Right atrium auricular region (tissue), 2 donors: ENCODE results near the gene MAML2. TPM values are rescaled to one million over a fixed set of nuclear protein-coding genes. Genes with fewer than 3 reads are reported as not detected.

ENCODE experiments used
- DNase-seq: peaks from one replicate; pipeline ENCODE4 v3.0.0-alpha.2; 2019; ENCODE audit warnings: low spot score
- H3K27ac ChIP-seq, 2 donors: fragments of 200-600 bp; sonication (generic); 1 replicate in 1 of 2; 2 replicates in 1 of 2; pipeline ENCODE4 v1.5.1; 2016 to 2019
- H3K27me3 ChIP-seq, 2 donors: fragments of 200-600 bp; sonication (generic); one replicate each; pipeline versions ENCODE4 v1.5.1 to v1.6.0; 2017 to 2019
- H3K36me3 ChIP-seq: fragments of 200-600 bp; sonication (generic); one replicate; pipeline ENCODE4 v1.5.1; 2016
- H3K4me1 ChIP-seq, 2 donors: fragments of 200-600 bp; sonication (generic); one replicate each; pipeline versions ENCODE4 v1.5.1 to v1.6.0; 2017 to 2019
- H3K4me3 ChIP-seq, 2 donors: fragments of 200-600 bp; sonication (generic); 1 replicate in 1 of 2; 2 replicates in 1 of 2; pipeline ENCODE4 v1.5.1; 2017 to 2019; ENCODE audit warnings: mild to moderate bottlenecking in 1 of 2, moderate library complexity in 1 of 2
- H3K9me3 ChIP-seq, 2 donors: fragments of 200-600 bp; sonication (generic); one replicate each; pipeline ENCODE4 v1.5.1; 2019
- total RNA-seq, 2 donors: library from RNA; depleted of rRNA; stranded (reverse); fragments of >200 nt; gene quantifications; one replicate each; pipeline ENCODE4 v1.1.0, GENCODE V29; 2016
- TF ChIP-seq, protein P1 (sequence below), 2 donors: fragments of 200-600 bp; sonication (generic); IDR thresholded peaks; one replicate each; pipeline ENCODE4 v1.5.1; 2019; ENCODE audit warnings: antibody characterized with exemption in 2 of 2

Gene MAML2
- total RNA-seq, 2 donors from 2014 or later = 7.6 to 16.6 TPM

DNA sequence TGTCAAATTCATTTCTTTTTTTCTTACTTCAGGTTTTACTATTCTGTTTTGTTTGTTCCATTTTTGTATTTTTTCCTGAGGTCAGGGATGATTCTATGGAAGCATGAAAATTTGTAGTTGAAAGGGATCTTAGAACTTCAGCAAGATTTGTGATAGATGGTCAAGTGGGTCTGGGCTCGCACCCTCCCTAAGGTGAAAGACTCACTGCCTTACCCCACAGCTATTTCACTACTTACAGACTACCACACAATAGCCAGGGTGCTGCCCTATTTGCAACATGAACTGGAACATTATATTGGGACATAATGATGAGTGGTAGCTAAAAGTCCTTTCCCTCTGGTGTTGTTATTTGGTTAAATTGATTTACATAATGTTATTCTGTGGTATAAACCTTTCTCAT lies 62.6 kb downstream of the MAML2 start:
- no peak overlapping the region for H3K4me3 ChIP-seq
- TF ChIP-seq, protein P1, sequence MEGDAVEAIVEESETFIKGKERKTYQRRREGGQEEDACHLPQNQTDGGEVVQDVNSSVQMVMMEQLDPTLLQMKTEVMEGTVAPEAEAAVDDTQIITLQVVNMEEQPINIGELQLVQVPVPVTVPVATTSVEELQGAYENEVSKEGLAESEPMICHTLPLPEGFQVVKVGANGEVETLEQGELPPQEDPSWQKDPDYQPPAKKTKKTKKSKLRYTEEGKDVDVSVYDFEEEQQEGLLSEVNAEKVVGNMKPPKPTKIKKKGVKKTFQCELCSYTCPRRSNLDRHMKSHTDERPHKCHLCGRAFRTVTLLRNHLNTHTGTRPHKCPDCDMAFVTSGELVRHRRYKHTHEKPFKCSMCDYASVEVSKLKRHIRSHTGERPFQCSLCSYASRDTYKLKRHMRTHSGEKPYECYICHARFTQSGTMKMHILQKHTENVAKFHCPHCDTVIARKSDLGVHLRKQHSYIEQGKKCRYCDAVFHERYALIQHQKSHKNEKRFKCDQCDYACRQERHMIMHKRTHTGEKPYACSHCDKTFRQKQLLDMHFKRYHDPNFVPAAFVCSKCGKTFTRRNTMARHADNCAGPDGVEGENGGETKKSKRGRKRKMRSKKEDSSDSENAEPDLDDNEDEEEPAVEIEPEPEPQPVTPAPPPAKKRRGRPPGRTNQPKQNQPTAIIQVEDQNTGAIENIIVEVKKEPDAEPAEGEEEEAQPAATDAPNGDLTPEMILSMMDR (IDR thresholded peaks at IDR 0.05) = no peak
- no peak for DNase-seq
- H3K36me3 ChIP-seq = no peaks in the 10 kb centered on the region
- peaks cover 0 to 25% of the 10 kb centered on the region in 2 donors for H3K4me1 ChIP-seq
- H3K9me3 ChIP-seq = no peaks in the 10 kb centered on the region
- H3K27ac ChIP-seq = no peak overlapping the region
- no peaks in the 10 kb centered on the region for H3K27me3 ChIP-seq

DNA sequence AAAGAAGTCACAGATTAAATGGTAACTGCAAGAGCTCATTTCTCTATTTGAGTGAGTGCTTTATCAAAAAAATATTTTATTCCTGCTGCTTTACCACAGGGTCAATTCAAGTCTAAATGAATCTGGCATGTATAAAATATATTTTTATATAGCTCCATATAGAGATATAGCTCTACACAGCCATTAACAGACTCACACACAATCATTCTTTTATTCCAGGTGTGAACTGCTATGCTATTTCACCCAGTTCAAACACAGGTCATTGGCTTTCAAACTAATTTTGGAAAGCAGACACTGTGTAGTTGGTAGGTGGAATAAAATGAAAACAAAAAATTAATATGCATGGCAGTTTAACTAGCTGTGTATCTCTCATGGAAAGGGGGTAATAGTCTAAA lies 63.1 kb downstream of the MAML2 start:
- Histone ChIP-seq H3K4me1 (peaks cover 0 to 25% of the 10 kb centered on the region in 2 donors), H3K9me3 (no peaks in the 10 kb centered on the region), H3K36me3 (no peaks in the 10 kb centered on the region), H3K27me3 (no peaks in the 10 kb centered on the region), H3K27ac (no peak overlapping the region), H3K4me3 (no peak overlapping the region)
- TF ChIP-seq, protein P1 (IDR thresholded peaks at IDR 0.05) = no peak
- no peak for DNase-seq

DNA sequence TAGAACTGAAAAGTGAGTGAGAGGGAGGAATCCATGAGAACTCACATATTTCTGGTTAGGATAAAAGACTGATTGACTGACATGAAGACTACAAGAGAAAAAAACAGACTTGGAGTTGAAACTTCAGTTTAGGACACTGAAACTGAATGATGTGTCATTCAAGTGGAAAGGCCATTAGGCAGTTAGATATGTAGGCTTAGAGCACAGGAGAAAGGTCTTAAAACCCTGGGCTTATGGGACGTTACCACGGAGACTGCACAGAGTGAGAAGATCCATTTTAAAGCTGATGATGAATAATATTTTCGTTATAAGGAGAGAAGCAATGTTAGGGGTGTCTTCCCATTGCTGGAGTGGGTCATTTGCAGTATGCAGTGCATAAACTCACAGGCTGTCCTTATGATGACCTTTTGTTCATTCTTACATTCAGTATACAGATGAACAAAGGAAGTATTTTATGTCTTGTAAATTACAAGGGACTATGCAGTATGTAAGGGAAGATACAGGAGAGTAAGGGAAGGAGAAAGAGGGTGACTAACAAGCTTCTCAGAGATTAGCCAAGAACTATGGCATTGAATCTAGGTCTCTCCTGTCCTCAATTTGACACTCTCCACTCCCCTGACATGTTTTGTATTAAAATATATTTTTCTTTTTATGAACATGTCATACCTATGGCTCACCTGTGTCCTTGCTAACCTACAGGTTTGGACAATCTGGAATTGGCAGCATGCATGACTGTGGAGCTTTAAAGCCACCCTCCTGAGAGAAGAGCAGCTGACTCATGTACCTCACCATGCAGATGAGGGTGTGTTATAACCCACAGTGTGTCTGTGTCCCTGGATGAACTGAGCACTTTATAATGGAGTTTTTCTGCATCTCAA lies 63.7 kb downstream of the MAML2 start:
- H3K4me1 ChIP-seq = peaks cover 0 to 25% of the 10 kb centered on the region in 2 donors
- H3K27ac ChIP-seq = no peak overlapping the region
- no peaks in the 10 kb centered on the region for H3K9me3 ChIP-seq

DNA sequence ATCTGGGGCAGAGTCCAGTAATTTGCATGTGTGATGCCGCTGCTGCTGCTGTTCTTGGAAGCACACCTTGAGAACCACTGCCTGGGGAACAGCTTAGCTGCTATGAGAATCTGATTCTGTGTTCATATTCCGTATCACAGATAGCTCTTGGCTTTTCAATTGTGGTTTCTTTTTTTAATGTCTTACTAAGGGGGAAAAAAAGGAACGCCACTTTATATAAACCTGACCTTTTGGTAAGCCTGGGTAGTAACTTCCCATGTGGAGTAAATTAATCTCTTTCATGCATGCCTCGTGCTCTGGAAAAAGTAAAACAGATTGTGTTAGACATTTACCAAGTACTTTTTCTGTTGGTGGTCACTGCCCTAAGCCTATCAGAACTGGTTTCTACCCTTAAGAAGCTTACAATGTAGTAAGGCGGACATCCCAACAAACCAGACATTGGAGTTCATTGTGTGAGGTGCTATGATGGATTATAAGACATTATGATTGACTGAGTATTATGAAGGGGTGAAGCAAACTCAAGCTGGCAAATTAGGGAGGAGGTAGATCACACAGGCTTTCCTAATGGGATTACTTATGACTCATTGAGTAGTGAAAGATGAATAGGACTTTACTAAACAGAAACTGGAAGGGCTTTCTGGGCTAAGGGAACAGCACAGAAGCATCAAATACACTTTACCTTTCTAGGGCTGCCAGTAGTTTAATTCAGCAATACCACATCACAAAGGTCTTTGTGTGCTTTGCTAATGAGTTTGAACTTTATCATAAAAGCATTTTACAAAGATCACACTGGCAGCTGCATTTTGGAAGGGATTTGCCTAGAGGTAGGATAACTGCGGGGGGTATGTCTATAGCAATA lies 64.7 kb downstream of the MAML2 start:
- DNase-seq = no peak
- H3K36me3 ChIP-seq = no peaks in the 10 kb centered on the region
- no peak overlapping the region for H3K4me3 ChIP-seq
- TF ChIP-seq, protein P1 (IDR thresholded peaks at IDR 0.05) = no peak
- H3K4me1 ChIP-seq = peaks cover 0 to 25% of the 10 kb centered on the region in 2 donors
- H3K9me3 ChIP-seq = no peaks in the 10 kb centered on the region
- no peaks in the 10 kb centered on the region for H3K27me3 ChIP-seq
- no peak overlapping the region for H3K27ac ChIP-seq

More for the DNA sequence above, 63.7 kb downstream of the MAML2 start:
- H3K4me3 ChIP-seq = no peak overlapping the region
- no peaks in the 10 kb centered on the region for H3K36me3 ChIP-seq
- H3K27me3 ChIP-seq = no peaks in the 10 kb centered on the region
- TF ChIP-seq, protein P1 (IDR thresholded peaks at IDR 0.05) = no peak
- no peak for DNase-seq

DNA sequence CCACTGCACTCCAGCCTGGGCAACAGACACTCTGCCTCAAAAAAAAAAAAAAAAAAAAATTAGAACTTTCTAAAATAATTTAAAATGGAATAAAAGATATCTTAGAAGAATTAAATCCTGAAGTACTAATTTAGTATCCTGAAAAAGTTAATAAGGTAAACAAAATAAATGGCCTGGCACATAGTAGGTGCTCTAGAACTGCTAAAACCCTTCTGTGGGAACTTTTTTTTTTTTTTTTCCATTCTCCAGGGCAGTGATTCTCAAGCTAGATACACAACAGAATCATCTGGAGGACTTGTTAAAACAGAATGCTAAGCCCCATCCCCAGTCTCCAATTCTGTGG lies 65.3 kb downstream of the MAML2 start:
- no peak overlapping the region for H3K4me3 ChIP-seq
- no peaks in the 10 kb centered on the region for H3K36me3 ChIP-seq
- TF ChIP-seq, protein P1 (IDR thresholded peaks at IDR 0.05) = no peak
- DNase-seq = no peak
- no peaks in the 10 kb centered on the region for H3K9me3 ChIP-seq
- H3K27me3 ChIP-seq = no peaks in the 10 kb centered on the region
- peaks cover 0 to 28% of the 10 kb centered on the region in 2 donors for H3K4me1 ChIP-seq
- no peak overlapping the region for H3K27ac ChIP-seq
